IMR-90 (cell line): ENCODE data around the gene BRD1. TPM values are rescaled to one million over a fixed set of nuclear protein-coding genes. Genes with fewer than 3 reads are reported as not detected.

Experiments used
- ATAC-seq: fragments of 200-7000 bp; cut with Tn5 transposase; 2 replicates; pipeline ENCODE4 v1.9.1; 2020; ENCODE audit warnings: low read depth, mild to moderate bottlenecking, moderate library complexity
- BruUV-seq: library from RNA; stranded (reverse); fragments of 400-500 nt; replicated peaks from 2 replicates; lab custom pipeline; 2021; lab: Mats Ljungman, UMichigan
- CTCF ChIA-PET: fragments of 300-600 bp; formaldehyde crosslinking; extraction: SDS; loops from one replicate; lab custom pipeline; 2021; ENCODE audit warnings: antibody characterized with exemption; lab: Yijun Ruan, JAX
- POLR2A ChIA-PET: fragments of 300-600 bp; sonication (Branson Sonifier 250); formaldehyde crosslinking; loops from one replicate; lab custom pipeline; 2022; ENCODE audit warnings: antibody characterized with exemption; ENCODE audit not compliant: unreplicated experiment; lab: Charles Lee
- DNase-seq: peaks from one replicate; pipeline ENCODE4 v3.0.0; 2013
- H2AFZ ChIP-seq: replicated peaks from 2 replicates; pipeline ENCODE3; 2013; ENCODE audit warnings: low read length, mild to moderate bottlenecking; ENCODE audit not compliant: poor library complexity
- H2AK5ac ChIP-seq: 2 replicates; pipeline ENCODE4 v1.6.1; 2013; ENCODE audit warnings: low read depth, low read length, inconsistent platforms
- H2AK9ac ChIP-seq: replicated peaks from 2 replicates; pipeline ENCODE3; 2013; ENCODE audit warnings: mild to moderate bottlenecking, low read depth, low read length, moderate library complexity; ENCODE audit not compliant: poor library complexity
- H2BK120ac ChIP-seq: 2 replicates; pipeline ENCODE4 v1.6.1; 2013; ENCODE audit warnings: low read depth, low read length, inconsistent platforms
- H2BK15ac ChIP-seq: 3 replicates; pipeline ENCODE4 v1.6.1; 2013; ENCODE audit warnings: low read depth, low read length, inconsistent platforms
- H2BK20ac ChIP-seq: 2 replicates; pipeline ENCODE4 v1.6.1; 2013; ENCODE audit warnings: low read depth, mild to moderate bottlenecking, inconsistent platforms, low read length, moderate library complexity
- H2BK5ac ChIP-seq: 2 replicates; pipeline ENCODE4 v1.6.1; 2013; ENCODE audit warnings: mild to moderate bottlenecking, low read depth, low read length, inconsistent platforms; ENCODE audit not compliant: poor library complexity, severe bottlenecking
- H3K14ac ChIP-seq: replicated peaks from 2 replicates; pipeline ENCODE4 v1.6.1; 2013; ENCODE audit warnings: low read depth, low read length, inconsistent platforms
- H3K18ac ChIP-seq: 2 replicates; pipeline ENCODE4 v1.6.1; 2013; ENCODE audit warnings: low read depth, low read length, control low read depth
- H3K23ac ChIP-seq: 2 replicates; pipeline ENCODE4 v1.6.1; 2013; ENCODE audit warnings: low read depth, low read length, inconsistent platforms
- H3K27ac ChIP-seq: 2 replicates; pipeline ENCODE4 v1.5.1; 2013; ENCODE audit warnings: mild to moderate bottlenecking, control low read depth, low read length; ENCODE audit not compliant: insufficient read depth
- H3K27me3 ChIP-seq: 2 replicates; pipeline ENCODE4 v1.6.1; 2013; ENCODE audit warnings: low read length; ENCODE audit not compliant: control insufficient read depth, insufficient read depth
- H3K36me3 ChIP-seq: 2 replicates; pipeline ENCODE4 v1.6.1; 2013; ENCODE audit warnings: low read length, mixed read lengths; ENCODE audit not compliant: control insufficient read depth, insufficient read depth
- H3K4ac ChIP-seq: 2 replicates; pipeline ENCODE4 v1.6.1; 2013; ENCODE audit warnings: low read depth, low read length, inconsistent platforms
- H3K4me1 ChIP-seq: 2 replicates; pipeline ENCODE4 v1.6.1; 2013; ENCODE audit warnings: low read length, mixed read lengths; ENCODE audit not compliant: control insufficient read depth, insufficient read depth
- H3K4me2 ChIP-seq: 2 replicates; pipeline ENCODE4 v1.6.1; 2013; ENCODE audit warnings: low read depth, mild to moderate bottlenecking, control low read depth, low read length, moderate library complexity
- H3K4me3 ChIP-seq: 2 replicates; pipeline ENCODE4 v1.5.1; 2013; ENCODE audit warnings: low read depth, mild to moderate bottlenecking, control low read depth, low read length, moderate library complexity; ENCODE audit not compliant: insufficient read depth
- H3K56ac ChIP-seq: 2 replicates; pipeline ENCODE4 v1.6.1; 2013; ENCODE audit warnings: low read length, inconsistent platforms; ENCODE audit not compliant: insufficient read depth; ENCODE audit errors: extremely low read depth
- H3K79me1 ChIP-seq, 2 experiments: 2 replicates each; pipeline ENCODE4 v1.6.1; 2013; ENCODE audit warnings: low read length in 2 of 2, inconsistent platforms in 1 of 2, low read depth in 1 of 2
- H3K9ac ChIP-seq: 2 replicates; pipeline ENCODE4 v1.6.1; 2013; ENCODE audit warnings: low read depth, low read length, control low read depth
- H3K9me1 ChIP-seq: 2 replicates; pipeline ENCODE4 v1.6.1; 2013; ENCODE audit warnings: low read length, inconsistent platforms; ENCODE audit not compliant: insufficient read depth
- H3K9me3 ChIP-seq: 2 replicates; pipeline ENCODE4 v1.6.1; 2013; ENCODE audit warnings: low read length; ENCODE audit not compliant: control insufficient read depth, insufficient read depth
- H4K20me1 ChIP-seq: 2 replicates; pipeline ENCODE4 v1.6.1; 2013; ENCODE audit warnings: low read length, inconsistent platforms; ENCODE audit not compliant: insufficient read depth
- H4K5ac ChIP-seq: 2 replicates; pipeline ENCODE4 v1.6.1; 2013; ENCODE audit warnings: mild to moderate bottlenecking, low read depth, low read length, control low read depth
- H4K8ac ChIP-seq, 2 experiments: 2 replicates each; pipeline ENCODE4 v1.6.1; 2013; ENCODE audit warnings: low read depth in 2 of 2, low read length in 2 of 2, control low read depth in 1 of 2, inconsistent platforms in 1 of 2
- H4K91ac ChIP-seq: 2 replicates; pipeline ENCODE4 v1.6.1; 2013; ENCODE audit warnings: low read depth, low read length, inconsistent platforms; ENCODE audit not compliant: insufficient read depth
- BHLHE40 ChIP-seq: fragments of 150-350 bp; IDR thresholded peaks from 2 replicates; pipeline ENCODE4 v1.6.1; 2016; ENCODE audit warnings: mild to moderate bottlenecking, low read depth, low read length
- ELK1 ChIP-seq: fragments of 150-350 bp; IDR thresholded peaks from 2 replicates; pipeline ENCODE4 v1.6.1; 2016; ENCODE audit warnings: low read depth, mild to moderate bottlenecking, low read length, moderate library complexity, borderline replicate concordance
- FOS ChIP-seq: fragments of 150-350 bp; IDR thresholded peaks from 2 replicates; pipeline ENCODE4 v1.6.1; 2016; ENCODE audit warnings: low read depth, low read length
- RFX5 ChIP-seq: IDR thresholded peaks from 2 replicates; pipeline ENCODE4 v1.8.0; 2012; ENCODE audit warnings: low read depth, mild to moderate bottlenecking, low read length, moderate library complexity
- SMC3 ChIP-seq: fragments of 150-350 bp; IDR thresholded peaks from 2 replicates; pipeline ENCODE4 v1.6.1; 2016; ENCODE audit warnings: low read depth, mild to moderate bottlenecking, antibody characterized with exemption, low read length, moderate library complexity
- WGBS, 2 experiments: methylation state at CpG; one replicate each; pipeline versions ENCODE4 v1.1.5 to v1.1.7; 2013; ENCODE audit warnings: missing lambda C conversion rate in 2 of 2; ENCODE audit not compliant: insufficient read length in 1 of 2; ENCODE audit errors: extremely low coverage in 2 of 2; 5-methylcytosine and 5-hydroxymethylcytosine counted together
- dilution Hi-C: fragments of 300-500 bp; cut with HindIII; formaldehyde crosslinking; loops from one replicate; pipeline ENCODE4 v1.14.3; 2018; ENCODE audit warnings: low sequenced_read_pairs; ENCODE audit not compliant: unreplicated experiment
- in situ Hi-C: fragments of 300-500 bp; cut with MboI; formaldehyde crosslinking; loops from 3 replicates; pipeline ENCODE4 v1.14.3; 2019; ENCODE audit warnings: low sequenced_read_pairs, inconsistent platforms, mixed read lengths
- intact Hi-C: fragments of 100-400 bp; cut with micrococcal nuclease; formaldehyde crosslinking; loops from 2 replicates; pipeline ENCODE4 v1.10.0; 2022
- polyA plus RNA-seq, 3 experiments: library from polyadenylated mRNA; depleted of rRNA; stranded (reverse); fragments of >200 nt; gene quantifications; 2 replicates each; pipeline ENCODE4 v1.2.3, GENCODE V29; 2012; ENCODE audit warnings: low replicate concordance in 1 of 3
- total RNA-seq: library from RNA; depleted of rRNA; stranded (reverse); fragments of >200 nt; gene quantifications from 2 replicates; pipeline ENCODE4 v1.2.3, GENCODE V29; 2012

The BRD1 gene
- total and polyA plus RNA-seq, 2 of the 4 experiments (the other 2 are of a cell fraction): 10.0 to 10.6 TPM

- intact Hi-C loops: no loop called here
- H3K9me1 ChIP-seq: peaks cover 9% of the 10 kb centered on the region; the same call in 1 of the 2 replicates
- ChIA-PET POLR2A (no interaction called here), CTCF (no interaction called here)
- H2AK5ac ChIP-seq: no peak overlapping the region
- H3K18ac ChIP-seq: no peak overlapping the region
- dilution Hi-C loops: no loop called here
- H3K56ac ChIP-seq: no peak overlapping the region
- BruUV-seq: no TSS peak
- no peak overlapping the region for H3K14ac ChIP-seq
- H2BK15ac ChIP-seq: no peak overlapping the region
- no peak overlapping the region for H3K4me2 ChIP-seq
- H2AFZ ChIP-seq: no peak overlapping the region
- peaks cover 20 to 62% of the 10 kb centered on the region in 2 experiments for H3K79me1 ChIP-seq
- H4K8ac ChIP-seq: no peak overlapping the region
- TF ChIP-seq ELK1 (no peak), FOS (0 out of 2 replicates have a peak, but pooled peaks have one; percentile 8), RFX5 (no peak), SMC3 (no peak), BHLHE40 (no peak)
- in situ Hi-C loops: loop anchor here (10.0 kb wide), 1 partner anchor 53 kb away; the partner anchor contains the start of genes ALG12 and CRELD2
- no peak overlapping the region for H3K9ac ChIP-seq
- H2BK20ac ChIP-seq: no peak overlapping the region
- H4K20me1 ChIP-seq: peaks cover 80% of the 10 kb centered on the region
- no peaks in the 10 kb centered on the region for H3K4me1 ChIP-seq
- DNase-seq (no peak), ATAC-seq (no peak)
- no peak overlapping the region for H3K4ac ChIP-seq
- H3K27me3 ChIP-seq: no peaks in the 10 kb centered on the region
- WGBS, 2 experiments: 99% methylated on average over 18 of the region's 29 CpGs; no CpG with 5 or more reads in 1 of the 2 experiments
- H3K9me3 ChIP-seq: peaks cover 13% of the 10 kb centered on the region
- no peak overlapping the region for H3K23ac ChIP-seq
- H3K36me3 ChIP-seq: peaks cover 10% of the 10 kb centered on the region
- no peak overlapping the region for H2BK5ac ChIP-seq
- H2BK120ac ChIP-seq: no peak overlapping the region
- H4K91ac ChIP-seq: no peak overlapping the region
- H2AK9ac ChIP-seq: no peak overlapping the region
- H3K4me3 ChIP-seq: no peak overlapping the region
- H4K5ac ChIP-seq: no peak overlapping the region
- no peak overlapping the region for H3K27ac ChIP-seq
Measured at GRCh38 chr22:49861642-49862495, 34.2 kb upstream of the BRD1 start.
